Osteoblast (primary cell): ENCODE results near the gene SLC5A6. TPM values are rescaled to one million over a fixed set of nuclear protein-coding genes. Genes with fewer than 3 reads are reported as not detected.
"Not testable (repeated sequence)": the region's sequence is repeated elsewhere in the genome, so short reads cannot be mapped to it uniquely, and the experiment has no call there.

Source experiments
- DNase-seq: peaks from one replicate; pipeline ENCODE4 v3.0.0; 2011; ENCODE audit warnings: low spot score, mixed read lengths; ENCODE audit not compliant: insufficient read length; ENCODE audit errors: missing footprints
- H2AFZ ChIP-seq: 2 replicates; pipeline ENCODE4 v1.6.0; 2011; ENCODE audit warnings: mild to moderate bottlenecking, low read length
- H3K27ac ChIP-seq: 2 replicates; pipeline ENCODE4 v1.5.1; 2011; ENCODE audit warnings: mild to moderate bottlenecking, low read depth, low read length, moderate library complexity
- H3K27me3 ChIP-seq: 2 replicates; pipeline ENCODE4 v1.6.0; 2012; ENCODE audit warnings: mild to moderate bottlenecking, control low read depth, inconsistent platforms, low read length, moderate library complexity; ENCODE audit not compliant: insufficient read depth
- H3K36me3 ChIP-seq: 2 replicates; pipeline ENCODE4 v1.5.1; 2011; ENCODE audit warnings: mild to moderate bottlenecking, low read length, control low read depth, moderate library complexity; ENCODE audit not compliant: insufficient read depth
- H3K4me1 ChIP-seq: 2 replicates; pipeline ENCODE4 v1.5.1; 2011; ENCODE audit warnings: mild to moderate bottlenecking, low read length, control low read depth, moderate library complexity; ENCODE audit not compliant: insufficient read depth
- H3K4me2 ChIP-seq: 2 replicates; pipeline ENCODE4 v1.6.0; 2011; ENCODE audit warnings: mild to moderate bottlenecking, low read length; ENCODE audit not compliant: insufficient read depth
- H3K4me3 ChIP-seq: fragments of 200-600 bp; sonication (generic); 3 replicates; pipeline ENCODE4 v1.5.1; 2012; ENCODE audit warnings: mild to moderate bottlenecking, low read length, inconsistent platforms; ENCODE audit not compliant: insufficient read depth
- H3K79me2 ChIP-seq: 2 replicates; pipeline ENCODE4 v1.6.0; 2012; ENCODE audit warnings: mild to moderate bottlenecking, low read length, control low read depth, inconsistent platforms; ENCODE audit not compliant: insufficient read depth
- H3K9me3 ChIP-seq: 2 replicates; pipeline ENCODE4 v1.5.1; 2011; ENCODE audit warnings: low read depth, low read length, control low read depth
- H4K20me1 ChIP-seq: 2 replicates; pipeline ENCODE4 v1.6.0; 2012; ENCODE audit warnings: mild to moderate bottlenecking, low read length, control low read depth; ENCODE audit not compliant: insufficient read depth
- CTCF ChIP-seq: IDR thresholded peaks from 2 replicates; pipeline ENCODE4 v1.5.1; 2011; ENCODE audit warnings: mild to moderate bottlenecking, low read depth, low read length, moderate library complexity; ENCODE audit errors: extremely low read depth
- total RNA-seq: library from RNA; depleted of rRNA; stranded (reverse); fragments of >200 nt; gene quantifications from 2 replicates; pipeline ENCODE4 v1.2.3, GENCODE V29; 2012

Gene SLC5A6
- total RNA-seq, 1 donor, result 14.1 TPM

DNA sequence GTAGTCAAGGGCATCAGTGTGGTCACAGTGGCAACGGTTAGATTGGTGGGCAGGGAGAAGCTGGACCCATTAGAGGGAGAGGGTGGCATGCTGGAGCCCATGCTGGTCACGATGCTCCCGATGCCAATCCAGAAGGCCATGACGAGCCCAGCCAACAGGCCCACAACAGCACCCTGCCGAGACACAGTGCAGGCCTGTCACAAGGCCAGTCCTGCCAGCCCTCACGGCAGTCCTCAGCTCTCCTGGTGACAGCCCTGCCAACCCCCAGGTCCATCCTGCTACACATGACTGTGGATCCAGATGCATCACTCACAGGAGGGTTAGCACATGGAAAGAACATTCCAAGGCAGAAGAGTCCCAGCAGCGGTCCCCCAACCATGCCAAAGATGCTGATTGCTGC is 10.4 kb downstream of the SLC5A6 start:
- Histone ChIP-seq H2AFZ (no peak overlapping the region), H3K79me2 (no peaks in the 10 kb centered on the region), H3K4me3 (no peak overlapping the region), H3K9me3 (no peaks in the 10 kb centered on the region), H3K36me3 (peaks cover 28% of the 10 kb centered on the region), H3K27me3 (no peaks in the 10 kb centered on the region), H3K27ac (no peak overlapping the region), H3K4me1 (no peaks in the 10 kb centered on the region), H3K4me2 (no peak overlapping the region), H4K20me1 (no peaks in the 10 kb centered on the region)
- no peak for TF ChIP-seq CTCF
- DNase-seq, result peak; percentile 3

GRCh38 chr2:27199241-27199640 is 12.8 kb downstream of the SLC5A6 start:
- no peak overlapping the region for H2AFZ ChIP-seq
- no peak for TF ChIP-seq CTCF
- DNase-seq, result no peak
- H3K4me3 ChIP-seq, result no peak overlapping the region
- H4K20me1 ChIP-seq, result no peaks in the 10 kb centered on the region
- H3K36me3 ChIP-seq, result peaks cover 20% of the 10 kb centered on the region
- no peaks in the 10 kb centered on the region for H3K27me3 ChIP-seq
- H3K9me3 ChIP-seq, result no peaks in the 10 kb centered on the region
- H3K27ac ChIP-seq, result no peak overlapping the region
- H3K4me1 ChIP-seq, result peaks cover 3% of the 10 kb centered on the region
- H3K79me2 ChIP-seq, result no peaks in the 10 kb centered on the region
- no peak overlapping the region for H3K4me2 ChIP-seq

GRCh38 chr2:27198627-27199026 is 13.4 kb downstream of the SLC5A6 start:
- no peak for DNase-seq
- Histone ChIP-seq H3K4me3 (no peak overlapping the region), H3K27ac (no peak overlapping the region), H3K27me3 (no peaks in the 10 kb centered on the region), H3K4me1 (peaks cover 3% of the 10 kb centered on the region), H3K79me2 (no peaks in the 10 kb centered on the region), H4K20me1 (no peaks in the 10 kb centered on the region), H3K4me2 (no peak overlapping the region), H2AFZ (no peak overlapping the region), H3K9me3 (no peaks in the 10 kb centered on the region), H3K36me3 (peaks cover 14% of the 10 kb centered on the region)
- no peak for TF ChIP-seq CTCF

DNA sequence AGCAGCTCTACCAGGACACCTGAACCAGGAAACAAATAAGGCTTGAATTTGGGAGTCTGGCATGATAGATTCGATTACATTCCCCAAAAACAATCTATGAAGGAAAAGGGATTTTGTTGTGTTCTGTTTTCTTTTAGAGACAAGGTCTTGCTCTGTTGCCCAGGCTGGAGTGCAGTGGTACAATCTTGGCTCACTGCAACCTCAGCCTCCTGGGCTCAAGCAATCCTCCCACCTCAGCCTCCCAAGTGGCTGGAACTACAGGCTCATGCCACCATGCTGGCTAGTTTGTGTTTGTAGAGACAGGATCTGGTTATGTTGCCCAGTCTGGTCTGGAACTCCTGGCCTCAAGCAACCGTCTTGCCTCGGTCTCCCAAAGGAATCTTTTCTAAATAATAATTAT is 14.0 kb downstream of the SLC5A6 start:
- not testable (repeated sequence) for H3K79me2 ChIP-seq, H3K9me3 ChIP-seq, H3K4me3 ChIP-seq, H3K27ac ChIP-seq, DNase-seq, H3K27me3 ChIP-seq, H4K20me1 ChIP-seq, H3K4me2 ChIP-seq, H2AFZ ChIP-seq, H3K4me1 ChIP-seq
- peaks cover 10% of the 10 kb centered on the region for H3K36me3 ChIP-seq

DNA sequence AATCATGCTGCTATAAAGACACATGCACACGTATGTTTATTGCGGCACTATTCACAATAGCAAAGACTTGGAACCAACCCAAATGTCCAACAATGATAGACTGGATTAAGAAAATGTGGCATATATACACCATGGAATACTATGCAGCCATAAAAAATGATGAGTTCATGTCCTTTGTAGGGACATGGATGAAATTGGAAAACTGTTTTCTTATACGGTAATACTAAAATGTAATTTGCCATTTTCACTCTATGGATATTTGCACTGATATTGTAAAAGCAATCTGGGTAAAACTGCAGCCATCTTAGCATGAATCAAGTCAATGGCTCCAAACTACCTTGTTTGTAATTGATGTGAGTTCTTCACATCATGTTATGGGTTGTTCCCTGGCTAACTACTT is 16.3 kb downstream of the SLC5A6 start:
- H3K79me2 ChIP-seq, H3K4me2 ChIP-seq, H3K36me3 ChIP-seq, H3K9me3 ChIP-seq, H2AFZ ChIP-seq, H4K20me1 ChIP-seq, DNase-seq, H3K27me3 ChIP-seq, H3K4me3 ChIP-seq, H3K27ac ChIP-seq, H3K4me1 ChIP-seq: not testable (repeated sequence)
